SW 1271 (cell line): ENCODE measurements around the gene ZNF593.

Source experiments
- DNase-seq, 2 experiments: peaks; one replicate each; lab custom pipeline; 2025; lab: John Stamatoyannopoulos, UW

The ZNF593 gene

DNA sequence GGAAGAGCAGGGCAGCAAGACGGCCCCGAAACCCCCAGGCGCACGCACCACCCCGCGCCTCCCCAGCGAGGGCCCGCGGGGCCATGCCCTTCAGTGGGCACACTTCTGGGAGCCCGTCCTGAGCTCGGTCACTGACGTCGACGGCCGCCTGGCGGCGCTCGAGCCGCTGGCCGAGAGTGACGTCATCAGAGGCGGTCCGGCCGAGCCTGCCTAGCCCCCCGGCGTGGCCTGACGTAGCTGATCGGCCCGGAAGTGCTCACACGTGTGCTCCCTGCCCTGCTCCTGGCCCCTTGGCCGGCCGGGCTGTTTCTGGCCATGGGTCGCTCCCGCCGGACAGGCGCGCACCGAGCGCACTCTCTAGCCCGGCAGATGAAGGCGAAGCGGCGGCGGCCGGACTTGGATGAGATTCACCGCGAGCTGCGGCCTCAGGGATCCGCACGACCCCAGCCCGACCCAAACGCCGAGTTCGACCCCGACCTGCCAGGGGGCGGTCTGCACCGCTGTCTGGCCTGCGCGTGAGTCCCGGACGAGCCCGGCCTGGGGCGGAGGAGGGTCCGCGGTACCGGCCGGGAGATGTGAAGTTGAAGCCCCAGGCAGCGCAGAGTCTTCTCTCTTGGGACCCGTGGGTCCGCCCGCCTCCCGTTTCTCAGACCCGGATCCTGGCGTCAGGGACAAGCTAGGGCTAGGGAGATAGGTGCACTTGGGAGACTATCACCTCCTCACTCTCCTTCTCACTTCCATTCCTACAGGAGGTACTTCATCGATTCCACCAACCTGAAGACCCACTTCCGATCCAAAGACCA, at the start of gene ZNF593:
Gene ZNF593 (plus strand): TSS at position 240 of the 803 bp plus-strand sequence. CDS start 76 bp downstream, at position 316.
- DNase-seq: peak; percentile 63 to 77

DNA sequence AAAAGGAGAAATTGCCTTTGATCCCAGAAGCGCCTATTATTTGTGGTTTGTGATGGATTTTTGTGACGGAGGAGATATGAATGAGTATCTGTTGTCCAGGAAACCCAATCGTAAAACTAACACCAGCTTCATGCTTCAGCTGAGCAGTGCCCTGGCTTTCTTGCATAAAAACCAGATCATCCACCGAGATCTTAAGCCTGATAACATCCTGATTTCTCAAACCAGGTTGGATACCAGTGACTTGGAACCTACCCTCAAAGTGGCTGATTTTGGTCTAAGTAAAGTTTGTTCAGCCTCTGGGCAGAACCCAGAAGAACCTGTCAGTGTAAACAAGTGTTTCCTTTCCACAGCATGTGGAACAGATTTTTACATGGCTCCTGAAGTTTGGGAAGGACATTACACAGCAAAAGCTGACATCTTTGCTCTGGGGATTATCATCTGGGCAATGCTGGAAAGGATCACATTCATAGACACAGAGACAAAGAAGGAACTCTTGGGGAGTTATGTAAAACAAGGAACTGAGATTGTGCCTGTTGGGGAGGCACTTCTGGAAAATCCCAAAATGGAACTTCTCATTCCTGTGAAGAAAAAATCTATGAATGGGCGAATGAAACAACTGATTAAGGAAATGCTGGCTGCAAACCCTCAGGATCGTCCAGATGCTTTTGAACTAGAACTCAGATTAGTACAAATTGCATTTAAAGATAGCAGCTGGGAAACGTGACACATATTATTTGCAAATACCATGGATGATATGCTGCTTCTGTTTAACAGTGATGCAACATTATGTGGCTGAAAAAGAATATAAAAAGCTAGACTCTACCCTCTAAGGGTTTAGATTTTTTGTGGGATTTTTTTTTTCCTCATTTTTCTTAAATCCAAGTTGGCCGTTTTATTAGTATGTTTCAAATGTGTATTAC, 47.6 kb upstream of the ZNF593 start:
- DNase-seq: no peak

DNA sequence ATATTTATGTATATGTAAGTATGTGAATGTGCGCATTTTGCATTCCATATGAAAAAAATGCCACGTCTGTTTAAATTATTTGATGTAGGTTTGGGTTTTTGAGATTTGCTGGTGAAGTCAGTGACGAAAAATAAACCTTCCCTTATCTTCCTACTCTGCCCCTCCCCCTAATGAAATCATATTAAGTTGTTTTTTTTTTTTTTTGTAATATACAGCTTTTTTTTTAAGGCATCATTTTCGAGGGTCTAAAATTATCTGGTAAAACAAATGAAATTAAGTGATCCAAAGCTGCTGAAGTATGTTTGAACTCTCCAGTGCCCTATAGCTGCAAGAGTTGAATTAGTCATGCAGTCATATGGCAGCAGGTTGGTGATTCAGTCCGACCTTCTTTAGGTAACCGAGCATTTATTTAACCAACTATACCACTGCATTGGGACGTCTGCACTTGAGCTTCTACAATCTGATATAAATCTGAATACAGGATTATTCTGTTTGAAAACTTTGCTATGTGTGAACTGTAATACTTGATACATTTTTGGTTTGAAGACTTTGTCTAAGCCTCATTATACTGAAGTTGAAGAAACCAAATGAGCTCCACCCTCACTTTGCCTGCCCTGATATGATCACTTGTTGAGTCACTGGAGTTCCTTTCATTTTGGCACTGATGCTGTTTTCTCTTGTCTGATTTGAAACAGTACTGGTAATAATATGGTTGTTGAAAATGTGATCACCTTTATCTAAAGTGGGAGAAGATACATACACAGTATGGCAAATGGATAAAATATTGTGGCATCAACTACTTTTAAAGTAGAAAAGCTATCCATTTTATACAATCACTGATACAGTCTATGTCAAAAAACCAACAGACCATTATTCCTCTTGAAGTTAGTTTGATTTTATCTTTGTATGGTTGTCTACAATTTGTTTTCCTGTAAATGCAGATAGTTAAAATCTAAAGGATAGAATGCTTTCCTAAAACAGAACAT, 46.4 kb upstream of the ZNF593 start:
- no peak for DNase-seq

DNA sequence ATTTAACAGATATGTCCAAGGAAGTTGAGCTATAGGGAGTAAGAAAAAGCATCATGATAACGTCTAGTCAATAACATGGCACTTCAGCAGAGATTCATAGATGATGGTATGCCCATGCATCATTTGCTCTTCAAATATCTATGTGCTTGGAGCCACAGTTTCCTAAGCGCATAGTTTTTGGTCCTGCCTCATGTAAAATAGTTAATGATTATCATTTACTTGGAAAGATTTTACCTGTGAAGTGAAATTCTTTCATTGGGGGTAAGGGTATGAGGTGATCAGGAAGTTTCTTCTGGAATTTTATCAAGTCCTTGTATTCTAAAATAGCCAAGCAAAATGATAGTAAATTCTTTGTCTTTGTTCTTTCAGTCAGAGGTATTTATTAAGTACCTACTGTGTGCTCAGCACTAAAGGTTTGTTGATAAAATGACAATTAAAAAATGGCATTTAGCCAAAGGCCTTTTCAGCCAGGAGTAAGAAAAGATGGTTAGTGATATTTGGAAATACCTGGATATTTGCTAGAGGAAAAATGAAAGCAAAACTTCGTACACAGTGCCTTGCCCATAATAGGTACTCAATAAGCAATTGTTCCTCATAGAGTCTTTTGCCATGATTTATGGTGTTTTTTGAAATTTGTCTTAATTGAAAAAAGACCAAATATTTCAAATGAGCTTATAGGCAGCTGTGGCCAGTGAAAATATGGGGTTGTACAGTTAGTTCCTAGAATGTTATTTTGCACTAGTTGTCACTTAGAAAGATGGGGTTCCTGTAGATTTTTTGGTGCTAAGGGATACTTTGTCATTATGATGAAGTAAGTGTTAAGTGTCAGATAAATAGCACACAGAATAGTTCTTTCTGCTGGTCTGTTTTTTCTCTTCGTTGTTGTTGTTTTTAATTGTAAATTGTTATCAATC, 45.0 kb upstream of the ZNF593 start:
- no peak for DNase-seq

DNA sequence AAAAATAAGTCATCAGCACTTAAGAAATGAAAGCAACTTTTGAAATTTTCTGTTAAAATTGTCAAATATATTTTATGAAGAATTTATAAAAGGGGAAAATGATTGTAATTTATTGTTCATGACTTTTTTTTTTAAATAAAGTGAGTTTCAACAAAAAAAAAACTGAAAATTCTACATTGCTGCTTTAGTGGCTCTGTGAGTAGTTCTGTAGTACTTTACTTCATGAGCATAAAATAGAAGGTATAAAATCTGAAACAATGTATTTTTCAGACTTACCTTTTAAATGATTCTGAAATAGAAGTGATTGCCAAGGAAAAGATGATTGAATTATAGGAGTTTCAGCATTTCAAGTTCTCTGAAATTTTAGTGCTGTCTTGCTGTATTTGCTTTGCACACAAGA, 44.3 kb upstream of the ZNF593 start:
- DNase-seq: no peak

DNA sequence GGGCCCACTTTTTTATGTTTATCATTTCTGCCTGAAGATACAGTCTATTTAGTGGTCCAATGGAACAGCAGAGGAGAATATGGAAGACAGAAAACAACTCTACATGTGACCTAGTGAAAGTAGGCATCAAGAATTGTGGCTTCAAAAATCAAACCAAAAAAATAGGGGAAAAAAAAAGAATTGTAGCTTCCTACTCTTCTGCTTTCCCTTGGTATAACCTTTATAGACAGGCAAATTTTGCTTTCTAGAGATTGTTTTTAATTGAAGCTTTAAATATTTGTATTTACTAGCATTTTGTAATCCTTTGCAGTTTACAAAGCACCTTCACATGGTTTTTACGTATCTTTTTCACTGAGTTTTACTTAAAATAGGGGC, 43.8 kb upstream of the ZNF593 start:
- DNase-seq: no peak

DNA sequence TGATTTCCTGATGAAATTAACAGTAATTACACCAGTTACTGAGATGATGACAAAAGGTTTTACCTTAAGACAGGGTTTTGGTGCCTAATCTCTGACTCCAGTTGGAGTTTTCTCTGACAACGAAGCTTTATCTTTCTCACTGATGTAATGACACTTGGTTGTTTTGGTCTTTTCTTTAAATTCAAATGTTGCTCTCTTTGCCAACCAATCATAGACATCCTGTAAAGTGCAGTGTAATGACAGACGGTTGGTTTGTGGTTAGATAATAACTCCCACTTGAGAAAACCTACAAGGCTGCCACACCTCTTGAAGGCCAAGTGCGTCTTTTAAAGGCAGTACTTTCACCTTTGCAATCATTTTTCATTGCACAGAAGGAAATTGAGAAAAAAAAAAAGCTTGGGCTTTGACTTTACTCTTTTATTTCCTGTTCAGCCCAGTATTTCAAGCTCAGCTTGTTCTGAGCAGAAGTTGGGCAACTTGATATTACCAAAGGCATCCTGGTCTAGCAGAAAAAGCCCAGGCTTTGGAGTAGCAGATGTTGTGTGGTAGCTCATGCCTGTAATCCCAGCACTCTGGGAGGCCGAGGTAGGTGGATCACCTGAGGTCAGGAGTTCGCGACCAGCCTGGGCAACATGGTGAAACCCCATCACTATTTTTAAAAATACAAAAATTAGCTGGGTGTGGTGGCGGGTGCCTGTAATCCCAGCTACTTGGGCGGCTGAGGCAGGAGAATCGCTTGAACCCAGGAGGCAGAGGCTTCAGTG, 43.2 kb upstream of the ZNF593 start:
- no peak for DNase-seq

DNA sequence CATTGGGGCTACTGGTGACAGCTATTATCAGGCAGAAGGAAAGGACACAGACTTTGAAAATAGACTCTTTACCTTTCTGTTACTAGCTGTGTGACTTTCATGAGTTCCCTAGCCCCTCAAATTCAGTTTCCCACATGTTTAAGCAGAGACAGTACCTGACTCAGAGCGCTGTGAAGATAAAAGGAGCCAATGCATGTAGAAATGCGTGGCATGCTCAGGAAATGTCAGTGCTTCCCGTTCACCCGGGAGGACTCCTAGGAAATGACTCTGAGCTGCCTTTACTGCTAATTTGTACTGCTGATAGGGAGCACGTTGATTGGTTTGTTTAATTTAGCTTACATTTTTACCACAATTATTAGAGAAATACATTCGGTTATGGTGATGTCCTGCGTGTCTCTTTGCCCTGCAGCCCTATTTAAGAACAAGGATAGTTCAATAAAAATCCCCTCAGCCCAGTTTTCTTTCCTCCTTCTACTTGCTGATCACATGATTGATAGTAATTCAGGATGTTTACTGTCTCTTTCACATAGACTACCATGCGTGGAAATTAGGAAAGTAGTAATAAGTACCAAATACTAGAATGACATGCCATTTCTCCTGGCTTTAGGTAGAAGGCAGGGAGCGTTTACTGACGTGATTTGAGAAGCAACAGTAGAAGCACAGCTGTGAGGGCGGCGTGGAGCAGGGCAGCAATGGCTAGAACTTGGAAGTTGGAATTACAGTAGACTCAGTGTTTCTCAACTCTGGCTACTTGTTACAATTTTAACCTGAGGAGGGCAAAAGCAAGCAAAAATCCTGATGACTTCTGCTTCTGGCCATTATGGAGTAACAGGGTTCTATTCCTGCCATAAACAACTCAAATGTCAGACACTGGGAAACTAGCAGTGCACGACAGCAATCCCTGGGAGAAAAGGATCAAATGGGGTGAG, 42.2 kb upstream of the ZNF593 start:
- DNase-seq: no peak

DNA sequence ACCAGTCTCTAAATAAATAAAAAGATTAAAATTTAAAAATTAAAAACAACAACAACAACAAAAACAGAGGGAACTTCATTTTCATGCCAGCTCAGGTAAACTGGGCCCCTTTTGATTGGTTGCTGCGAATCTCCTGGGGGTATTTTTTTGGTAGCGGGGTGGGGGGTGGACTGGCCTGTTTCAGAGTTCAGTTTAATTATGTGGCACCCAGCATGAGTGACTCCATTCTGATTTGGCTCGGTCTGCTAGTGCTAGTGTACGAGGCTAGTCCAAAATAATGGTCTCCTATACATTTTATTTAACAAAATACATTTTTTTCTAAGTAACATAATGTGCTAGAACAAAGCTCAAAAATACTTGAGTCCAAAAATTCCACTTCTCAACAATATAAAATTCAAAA, 39.9 kb upstream of the ZNF593 start:
- DNase-seq: no peak

DNA sequence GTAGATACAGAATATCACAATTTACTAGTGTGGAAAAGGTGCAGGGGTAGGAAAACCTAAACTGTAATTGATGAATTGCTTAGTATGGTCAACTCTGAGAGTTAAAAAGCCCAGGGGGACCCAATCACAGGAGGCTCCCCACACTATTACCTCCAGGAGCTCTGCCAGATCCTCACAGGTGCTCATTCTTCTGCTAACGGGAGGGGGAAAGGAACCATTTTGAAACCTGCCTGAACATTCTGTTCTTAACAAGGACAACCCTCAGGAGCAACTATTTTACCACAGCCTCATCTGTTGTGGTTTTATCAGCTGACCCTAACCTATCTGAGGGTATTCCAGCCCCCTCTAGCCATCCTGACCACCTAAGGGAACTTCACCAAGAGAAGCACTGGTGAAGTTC, 39.0 kb upstream of the ZNF593 start:
- DNase-seq: no peak

DNA sequence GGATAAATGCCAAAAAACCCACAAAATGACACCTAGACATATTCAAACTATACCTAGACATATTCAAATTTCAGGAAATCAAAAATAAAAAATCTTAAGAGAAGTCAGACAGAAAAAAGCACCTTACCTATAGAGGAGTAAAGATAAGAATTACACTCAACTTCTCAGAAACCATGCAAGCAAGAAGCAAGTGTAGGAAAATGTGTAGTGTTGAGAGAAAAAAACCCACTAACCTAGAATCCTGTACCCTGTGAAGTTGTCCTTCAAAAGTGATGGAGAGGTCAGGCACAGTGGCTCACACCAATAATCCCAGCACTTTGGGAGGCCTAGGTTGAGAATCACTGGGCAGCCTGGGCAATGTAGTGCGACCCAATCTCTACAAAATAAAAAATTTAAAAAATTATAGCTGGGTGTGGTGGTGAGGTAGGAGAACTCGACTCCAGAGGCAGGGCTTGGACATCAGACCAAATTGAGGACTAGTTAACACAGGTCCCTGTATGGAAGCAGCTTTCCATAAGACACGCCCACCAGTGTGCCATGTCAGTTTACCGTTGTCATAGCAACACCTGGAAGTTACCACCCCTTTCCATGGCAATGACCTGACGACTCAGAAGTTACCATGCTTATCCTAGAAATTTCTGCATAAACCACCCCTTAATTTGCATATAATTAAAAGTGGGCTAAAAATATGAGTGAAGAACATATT, 37.4 kb upstream of the ZNF593 start:
- DNase-seq: peak in 1 of 2 experiments; percentile 3

DNA sequence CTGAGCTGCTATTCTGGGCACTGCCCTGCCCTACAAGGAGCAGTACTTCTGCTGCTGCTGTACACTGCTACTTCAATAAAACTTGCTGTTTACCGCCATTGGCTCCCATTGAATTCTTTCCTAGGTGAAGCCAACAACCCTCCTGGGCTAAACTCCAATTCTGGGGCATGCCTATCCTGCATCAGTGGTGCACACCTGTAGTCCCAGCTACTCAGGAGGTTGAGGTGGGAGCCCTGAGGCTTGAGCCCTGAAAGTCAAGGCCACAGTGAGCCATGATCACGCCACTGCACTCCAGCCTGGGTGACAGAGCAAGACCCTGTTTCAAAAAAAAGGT, 36.9 kb upstream of the ZNF593 start:
- no peak for DNase-seq

DNA sequence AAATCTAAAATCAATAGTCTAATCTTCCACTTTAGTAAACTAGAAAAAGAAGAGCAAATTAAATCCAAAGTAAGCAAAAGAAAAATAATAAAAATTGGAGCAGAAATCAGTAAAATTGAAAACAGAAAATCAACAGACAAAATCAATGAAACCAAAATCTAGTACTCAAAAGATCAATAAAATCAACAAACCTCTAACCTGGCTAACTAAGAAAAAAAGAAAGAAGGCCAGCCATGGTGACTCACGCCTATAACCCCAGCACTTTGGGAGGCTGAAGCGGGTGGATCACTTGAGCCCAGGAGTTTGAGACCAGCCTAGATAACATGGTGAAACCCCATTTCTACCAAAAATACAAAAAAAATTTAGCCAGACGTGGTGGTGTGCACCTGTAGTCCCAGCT, 35.2 kb upstream of the ZNF593 start:
- DNase-seq: no peak

DNA sequence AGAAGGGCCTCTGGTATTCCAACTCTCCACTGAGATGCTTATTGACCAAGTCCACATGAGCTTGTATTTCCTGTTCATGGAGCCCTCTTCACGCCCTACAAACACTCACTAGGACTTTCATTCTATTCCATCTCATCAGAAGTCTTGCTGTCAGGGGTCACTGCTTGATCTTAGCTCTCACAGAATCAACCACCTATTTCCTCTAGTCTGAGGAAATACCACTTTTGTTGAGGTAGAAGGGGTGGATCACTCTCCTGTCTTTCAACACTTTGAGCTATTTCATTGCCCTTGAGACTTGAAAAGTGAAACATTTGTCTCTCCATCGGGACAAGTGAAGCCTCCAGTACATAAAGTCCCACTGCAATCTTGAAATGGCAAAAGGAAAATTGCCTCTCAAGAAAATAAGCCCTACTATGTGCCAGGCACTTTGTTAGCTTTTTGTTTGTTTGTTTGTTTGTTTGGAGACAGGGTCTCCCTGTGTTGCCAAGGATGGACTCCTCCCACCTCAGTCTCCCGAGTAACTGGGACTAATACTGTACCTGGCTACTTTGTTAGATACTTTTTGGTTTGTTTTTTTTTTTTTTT, 30.6 kb upstream of the ZNF593 start:
- no peak for DNase-seq

DNA sequence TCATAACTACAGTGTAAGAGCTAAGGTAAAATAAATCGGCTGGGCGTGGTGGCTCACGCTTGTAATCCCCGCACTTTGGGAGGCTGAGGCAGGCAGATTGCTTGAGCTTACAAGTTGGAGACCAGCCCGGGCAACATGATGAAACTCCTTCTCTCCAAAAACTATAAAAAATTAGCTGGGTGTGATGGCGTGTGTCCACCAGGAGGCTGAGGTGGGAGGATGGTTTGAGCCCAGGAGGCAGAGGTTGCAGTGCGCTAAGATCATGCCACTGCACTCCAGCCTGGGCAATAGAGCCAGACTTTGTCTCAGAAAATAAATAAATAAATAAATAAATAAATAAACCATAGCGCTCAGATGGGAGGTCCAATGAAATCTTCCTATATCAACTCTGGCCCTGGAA, 27.5 kb upstream of the ZNF593 start:
- no peak for DNase-seq

DNA sequence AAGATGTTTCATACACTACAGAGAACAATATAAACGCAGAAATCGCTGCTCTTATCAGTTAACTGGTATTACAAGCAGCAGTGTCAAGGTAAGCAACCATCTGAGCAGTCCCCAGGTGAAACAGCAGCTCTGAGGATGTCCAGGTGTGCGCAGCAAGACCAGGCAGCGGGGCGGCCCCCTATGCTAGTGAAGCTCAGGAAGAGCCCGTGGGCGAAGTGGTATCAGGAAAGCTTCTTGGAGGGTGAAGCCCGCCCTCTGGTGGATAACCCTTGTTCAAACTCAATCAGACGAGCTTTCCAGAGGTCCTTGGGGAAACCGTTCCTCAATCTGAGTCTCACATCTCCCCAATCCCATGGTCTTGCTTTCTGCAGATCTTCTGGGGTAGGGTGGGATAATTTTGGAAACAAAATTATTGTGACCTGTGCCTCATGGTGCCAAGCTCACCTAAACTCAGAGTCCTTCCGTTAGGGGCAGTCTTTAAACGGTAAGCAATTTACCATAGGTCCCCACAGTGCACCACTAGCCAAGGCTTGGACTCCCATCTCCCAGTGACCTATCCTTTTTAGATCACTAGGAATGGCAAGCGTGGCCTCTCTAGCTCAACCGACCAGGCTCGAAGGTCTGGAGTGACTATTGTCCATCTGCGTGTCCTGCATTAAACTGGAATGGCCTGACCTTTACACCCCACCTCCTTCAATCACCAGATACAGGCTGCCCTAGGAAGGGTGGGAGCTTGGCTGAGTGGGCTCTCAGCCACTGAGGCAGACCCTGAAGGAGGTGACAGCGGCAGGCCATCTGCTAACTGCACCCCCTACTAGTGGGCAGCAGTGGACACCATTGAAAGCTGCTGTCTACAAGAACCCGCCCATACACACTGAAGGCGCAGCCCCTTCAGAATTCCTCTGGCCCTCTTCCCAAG, 24.4 kb upstream of the ZNF593 start:
- peak; percentile 33 to 63 for DNase-seq

DNA sequence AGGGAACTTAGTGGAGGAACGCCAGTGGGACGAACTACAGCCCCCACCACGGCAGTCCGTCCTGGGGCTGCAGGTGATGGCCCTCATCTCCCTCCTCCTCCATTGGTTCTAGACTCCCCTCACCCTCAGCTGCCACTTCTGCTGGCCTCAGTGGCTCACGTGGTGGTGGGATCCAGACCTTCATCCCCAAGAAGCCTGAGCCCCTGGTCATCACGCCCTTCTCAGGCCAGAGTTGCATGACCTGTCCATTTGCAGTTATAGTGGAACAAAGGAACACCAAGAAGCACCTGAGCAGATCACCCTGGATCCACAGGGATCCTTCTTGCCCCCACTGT, 23.8 kb upstream of the ZNF593 start:
- DNase-seq: no peak
